ENCODE measurements around the gene DDX60. TPM values are rescaled to one million over a fixed set of nuclear protein-coding genes. Genes with fewer than 3 reads are reported as not detected.

Gene DDX60
- total and polyA plus RNA-seq, 4 donors: 2.9 to 11.3 (median 7.0) TPM

GRCh38 chr4:168200685-168201084, 117.9 kb downstream of the DDX60 start:
- no peak overlapping the region for H3K9ac ChIP-seq (ENCODE audit: low read depth in 1 of 2, low read length in 2 of 2)
- H3K9me3 ChIP-seq (ENCODE audit: control insufficient read depth in 4 of 4, low read length in 3 of 4): peaks cover 6 to 12% (median 9%) of the 10 kb centered on the region in 4 donors
- no peaks in the 10 kb centered on the region for H3K36me3 ChIP-seq (ENCODE audit: control insufficient read depth in 4 of 4, insufficient read depth in 3 of 4, low read depth in 1 of 4, low read length in 3 of 4)
- WGBS: 69% methylated on average over 3 of the region's 3 CpGs
- H3K4me3 ChIP-seq (ENCODE audit: low read depth in 1 of 3, low read length in 3 of 3): no peak overlapping the region
- no peak overlapping the region for H3K27ac ChIP-seq (ENCODE audit: low read depth in 1 of 2, low read length in 2 of 2)
- TF ChIP-seq HNF4A (conservative IDR thresholded peaks at IDR 0.05): no peak
- no peaks in the 10 kb centered on the region for H3K4me1 ChIP-seq (ENCODE audit: control insufficient read depth in 4 of 4, insufficient read depth in 4 of 4, low read length in 3 of 4)
- H3K27me3 ChIP-seq (ENCODE audit: control insufficient read depth in 4 of 4, insufficient read depth in 4 of 4, low read length in 3 of 4): no peaks in the 10 kb centered on the region
- DNase-seq (ENCODE audit: low spot score): no peak

GRCh38 chr4:168199260-168199957, 119.1 kb downstream of the DDX60 start:
- Histone ChIP-seq H3K27me3 (ENCODE audit: control insufficient read depth in 4 of 4, insufficient read depth in 4 of 4, low read length in 3 of 4) (no peaks in the 10 kb centered on the region), H3K36me3 (ENCODE audit: control insufficient read depth in 4 of 4, insufficient read depth in 3 of 4, low read depth in 1 of 4, low read length in 3 of 4) (no peaks in the 10 kb centered on the region), H3K4me1 (ENCODE audit: control insufficient read depth in 4 of 4, insufficient read depth in 4 of 4, low read length in 3 of 4) (no peaks in the 10 kb centered on the region), H3K27ac (ENCODE audit: low read depth in 1 of 2, low read length in 2 of 2) (no peak overlapping the region), H3K9ac (ENCODE audit: low read depth in 1 of 2, low read length in 2 of 2) (no peak overlapping the region), H3K9me3 (ENCODE audit: control insufficient read depth in 4 of 4, low read length in 3 of 4) (peaks cover 6 to 12% (median 9%) of the 10 kb centered on the region in 4 donors), H3K4me3 (ENCODE audit: low read depth in 1 of 3, low read length in 3 of 3) (no peak overlapping the region)
- WGBS: 41% methylated on average over 4 of the region's 4 CpGs
- no peak for DNase-seq (ENCODE audit: low spot score)
- no peak for TF ChIP-seq RXRA (IDR thresholded peaks at IDR 0.05)
- TF ChIP-seq HNF4A (conservative IDR thresholded peaks at IDR 0.05): no peak
- TF ChIP-seq ZBTB33 (IDR thresholded peaks at IDR 0.05): no peak
- TF ChIP-seq CTCF (IDR thresholded peaks at IDR 0.05; ENCODE audit: low read depth, low read length, missing input control): no peak

- Histone ChIP-seq H3K9me3 (ENCODE audit: control insufficient read depth in 4 of 4, low read length in 3 of 4) (no peaks in the 10 kb centered on the region), H3K27me3 (ENCODE audit: control insufficient read depth in 4 of 4, insufficient read depth in 4 of 4, low read length in 3 of 4) (no peaks in the 10 kb centered on the region), H3K4me3 (ENCODE audit: low read depth in 1 of 3, low read length in 3 of 3) (no peak overlapping the region), H3K27ac (ENCODE audit: low read depth in 1 of 2, low read length in 2 of 2) (no peak overlapping the region), H3K4me1 (ENCODE audit: control insufficient read depth in 4 of 4, insufficient read depth in 4 of 4, low read length in 3 of 4) (no peaks in the 10 kb centered on the region), H3K9ac (ENCODE audit: low read depth in 1 of 2, low read length in 2 of 2) (no peak overlapping the region), H3K36me3 (ENCODE audit: control insufficient read depth in 4 of 4, insufficient read depth in 3 of 4, low read depth in 1 of 4, low read length in 3 of 4) (no peaks in the 10 kb centered on the region)
- no peak for DNase-seq (ENCODE audit: low spot score)
- no peak for TF ChIP-seq TAF1 (conservative IDR thresholded peaks at IDR 0.05)
- TF ChIP-seq CTCF (IDR thresholded peaks at IDR 0.05; ENCODE audit: low read depth, low read length, missing input control): no peak
- TF ChIP-seq ZBTB33 (IDR thresholded peaks at IDR 0.05): no peak
- no peak for TF ChIP-seq FOXA1 (IDR thresholded peaks at IDR 0.05)
- no peak for TF ChIP-seq HNF4G (IDR thresholded peaks at IDR 0.05)
- no peak for TF ChIP-seq JUND (IDR thresholded peaks at IDR 0.05)
- TF ChIP-seq FOXA2 (IDR thresholded peaks at IDR 0.05): no peak
- no peak for TF ChIP-seq RXRA (IDR thresholded peaks at IDR 0.05)
- no peak for TF ChIP-seq MAX (IDR thresholded peaks at IDR 0.05)
- TF ChIP-seq EGR1 (IDR thresholded peaks at IDR 0.05; ENCODE audit: low read depth in 2 of 2): no peak
- no peak for TF ChIP-seq YY1 (IDR thresholded peaks at IDR 0.05)
- no peak for TF ChIP-seq NR2F2 (IDR thresholded peaks at IDR 0.05)
- no peak for TF ChIP-seq GABPA (IDR thresholded peaks at IDR 0.05 in 1 of 2, conservative IDR thresholded peaks at IDR 0.05 in 1 of 2)
- TF ChIP-seq SP1 (IDR thresholded peaks at IDR 0.05): no peak
Observed at GRCh38 chr4:168197926-168198325, 120.6 kb downstream of the DDX60 start.
